GOT3 (cell line): ENCODE results near the gene NPTXR.
A peak's percentile ranks its signal among the peaks of the same experiment; 100 is the strongest.

Experiments
- DNase-seq: peaks from one replicate; lab custom pipeline; 2025; ENCODE audit warnings: mixed read lengths; lab: John Stamatoyannopoulos, UW

The NPTXR gene

GRCh38 chr22:38850941-38851849 is 7.4 kb upstream of the NPTXR start:
- DNase-seq: no peak

- no peak for DNase-seq
Observed at GRCh38 chr22:38850399-38850798, 6.6 kb upstream of the NPTXR start.

GRCh38 chr22:38849811-38850210 is 6.0 kb upstream of the NPTXR start:
- DNase-seq: no peak

- no peak for DNase-seq
Observed at GRCh38 chr22:38846412-38846811, 2.6 kb upstream of the NPTXR start.

GRCh38 chr22:38845004-38845740 is 1.3 kb upstream of the NPTXR start:
- DNase-seq: no peak

GRCh38 chr22:38844315-38845003 is 631 bp upstream of the NPTXR start:
- no peak for DNase-seq

GRCh38 chr22:38843201-38843656 is 599 bp downstream of the NPTXR start:
- peak; percentile 21 for DNase-seq

GRCh38 chr22:38842512-38843200 is 1.2 kb downstream of the NPTXR start:
- no peak for DNase-seq

- no peak for DNase-seq
Observed at GRCh38 chr22:38841635-38842034, 2.2 kb downstream of the NPTXR start.

- DNase-seq: no peak
Observed at GRCh38 chr22:38841211-38841610, 2.6 kb downstream of the NPTXR start.

- DNase-seq: no peak
Observed at GRCh38 chr22:38840129-38840528, 3.7 kb downstream of the NPTXR start.

- no peak for DNase-seq
Observed at GRCh38 chr22:38839686-38840085, 4.1 kb downstream of the NPTXR start.

GRCh38 chr22:38837414-38837928 is 6.4 kb downstream of the NPTXR start:
- no peak for DNase-seq

GRCh38 chr22:38835888-38836301 is 7.9 kb downstream of the NPTXR start:
- DNase-seq: no peak

- no peak for DNase-seq
Observed at GRCh38 chr22:38834991-38835390, 8.8 kb downstream of the NPTXR start.

GRCh38 chr22:38834215-38834953 is 9.4 kb downstream of the NPTXR start:
- DNase-seq: no peak

- no peak for DNase-seq
Observed at GRCh38 chr22:38833061-38833460, 10.8 kb downstream of the NPTXR start.

- no peak for DNase-seq
Observed at GRCh38 chr22:38832005-38832978, 11.5 kb downstream of the NPTXR start.

- DNase-seq: no peak
Observed at GRCh38 chr22:38831166-38831945, 12.5 kb downstream of the NPTXR start.
